Measurements from ENCODE around the gene WDR70. TPM values are rescaled to one million over a fixed set of nuclear protein-coding genes. Genes with fewer than 3 reads are reported as not detected.

The WDR70 gene
- total RNA-seq, 2 donors from 2014 or later: 32.7 to 58.5 TPM

- H3K27ac Mint-ChIP-seq: no peak overlapping the region
- DNase-seq (ENCODE audit: low spot score) (no peak), ATAC-seq (no peak)
- H3K9me3 Mint-ChIP-seq: no peaks in the 10 kb centered on the region
- no peak overlapping the region for H3K4me3 Mint-ChIP-seq
- peaks cover 16% of the 10 kb centered on the region for H3K36me3 Mint-ChIP-seq
- H3K27me3 Mint-ChIP-seq: no peaks in the 10 kb centered on the region
- no peaks in the 10 kb centered on the region for H3K4me1 Mint-ChIP-seq (ENCODE audit: low read depth in 2 of 2)
Observed at GRCh38 chr5:37756248-37756647, 377.1 kb downstream of the WDR70 start.

- no peaks in the 10 kb centered on the region for H3K27me3 Mint-ChIP-seq
- H3K36me3 Mint-ChIP-seq: peaks cover 16% of the 10 kb centered on the region
- H3K27ac Mint-ChIP-seq: no peak overlapping the region
- H3K9me3 Mint-ChIP-seq: no peaks in the 10 kb centered on the region
- no peak for DNase-seq (ENCODE audit: low spot score)
- no peak overlapping the region for H3K4me3 Mint-ChIP-seq
- ATAC-seq: no peak
- H3K4me1 Mint-ChIP-seq (ENCODE audit: low read depth in 2 of 2): no peaks in the 10 kb centered on the region
Observed at GRCh38 chr5:37757980-37758582, 379.0 kb downstream of the WDR70 start.

GRCh38 chr5:37767251-37767650 is 388.1 kb downstream of the WDR70 start:
- H3K4me3 Mint-ChIP-seq: no peak overlapping the region
- peaks cover 0 to 7% of the 10 kb centered on the region in 2 donors for H3K27me3 Mint-ChIP-seq
- DNase-seq (ENCODE audit: low spot score) (no peak), ATAC-seq (no peak)
- H3K36me3 Mint-ChIP-seq: no peaks in the 10 kb centered on the region
- no peaks in the 10 kb centered on the region for H3K9me3 Mint-ChIP-seq
- H3K4me1 Mint-ChIP-seq (ENCODE audit: low read depth in 2 of 2): no peaks in the 10 kb centered on the region
- H3K27ac Mint-ChIP-seq: no peak overlapping the region

- H3K36me3 Mint-ChIP-seq: no peaks in the 10 kb centered on the region
- no peaks in the 10 kb centered on the region for H3K4me1 Mint-ChIP-seq (ENCODE audit: low read depth in 2 of 2)
- H3K4me3 Mint-ChIP-seq: no peak overlapping the region
- ATAC-seq (no peak), DNase-seq (ENCODE audit: low spot score) (no peak)
- H3K27me3 Mint-ChIP-seq: peaks cover 0 to 7% of the 10 kb centered on the region in 2 donors
- no peak overlapping the region for H3K27ac Mint-ChIP-seq
- H3K9me3 Mint-ChIP-seq: no peaks in the 10 kb centered on the region
Observed at GRCh38 chr5:37767961-37768360, 388.8 kb downstream of the WDR70 start.

DNA sequence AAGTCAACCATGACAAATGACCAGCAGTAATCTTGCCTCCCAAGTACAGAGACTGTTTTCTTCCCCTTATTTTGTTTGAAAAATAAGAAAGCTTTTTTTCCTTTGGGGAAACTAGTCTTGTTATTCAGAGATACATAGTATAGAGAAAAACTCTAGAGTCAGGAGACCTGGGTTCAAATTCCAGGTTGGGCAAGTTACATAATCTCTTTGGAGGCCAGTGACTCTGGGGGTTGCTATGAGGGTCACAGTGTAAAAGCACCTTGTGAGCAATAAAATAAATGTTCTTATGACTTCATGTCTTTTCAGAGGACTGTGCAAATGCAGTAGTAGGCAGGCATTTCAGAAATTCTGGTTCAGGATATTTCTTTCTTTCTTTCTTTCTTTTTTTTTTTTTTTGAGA is 389.3 kb downstream of the WDR70 start:
- Mint-ChIP-seq H3K36me3 (peaks cover 2% of the 10 kb centered on the region), H3K4me3 (no peak overlapping the region), H3K27ac (no peak overlapping the region), H3K4me1 (ENCODE audit: low read depth in 2 of 2) (no peaks in the 10 kb centered on the region), H3K27me3 (peaks cover 0 to 7% of the 10 kb centered on the region in 2 donors), H3K9me3 (no peaks in the 10 kb centered on the region)
- ATAC-seq: no peak
- no peak for DNase-seq (ENCODE audit: low spot score)

- Mint-ChIP-seq H3K4me3 (no peak overlapping the region), H3K27me3 (peaks cover 0 to 7% of the 10 kb centered on the region in 2 donors), H3K36me3 (peaks cover 7% of the 10 kb centered on the region), H3K4me1 (ENCODE audit: low read depth in 2 of 2) (no peaks in the 10 kb centered on the region), H3K27ac (no peak overlapping the region), H3K9me3 (peaks cover 3% of the 10 kb centered on the region)
- DNase-seq (ENCODE audit: low spot score) (no peak), ATAC-seq (no peak)
Observed at GRCh38 chr5:37769108-37769507, 390.0 kb downstream of the WDR70 start.

DNA sequence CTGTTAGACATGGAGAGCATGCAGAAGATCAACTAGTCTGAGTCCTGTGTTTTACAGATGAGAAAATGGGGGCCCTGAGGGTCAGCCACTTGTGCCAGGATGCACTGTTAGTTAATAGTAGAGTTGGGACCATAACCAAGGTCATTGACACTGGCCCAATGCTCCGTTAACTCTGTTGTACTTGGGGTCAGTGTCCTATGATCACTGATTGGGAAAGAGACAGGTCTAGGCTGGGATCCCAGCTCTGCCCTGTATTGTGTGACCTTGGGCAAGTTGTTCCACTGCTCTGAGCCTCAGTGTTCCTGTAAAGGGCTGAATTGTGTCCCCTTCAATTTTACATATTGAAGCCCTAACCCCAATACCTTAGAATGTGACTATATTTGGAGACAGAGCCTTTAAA is 390.7 kb downstream of the WDR70 start:
- Mint-ChIP-seq H3K27ac (no peak overlapping the region), H3K9me3 (peaks cover 4% of the 10 kb centered on the region), H3K4me3 (no peak overlapping the region), H3K36me3 (peaks cover 8% of the 10 kb centered on the region), H3K27me3 (peaks cover 0 to 7% of the 10 kb centered on the region in 2 donors), H3K4me1 (ENCODE audit: low read depth in 2 of 2) (no peaks in the 10 kb centered on the region)
- DNase-seq (ENCODE audit: low spot score) (no peak), ATAC-seq (no peak)

DNA sequence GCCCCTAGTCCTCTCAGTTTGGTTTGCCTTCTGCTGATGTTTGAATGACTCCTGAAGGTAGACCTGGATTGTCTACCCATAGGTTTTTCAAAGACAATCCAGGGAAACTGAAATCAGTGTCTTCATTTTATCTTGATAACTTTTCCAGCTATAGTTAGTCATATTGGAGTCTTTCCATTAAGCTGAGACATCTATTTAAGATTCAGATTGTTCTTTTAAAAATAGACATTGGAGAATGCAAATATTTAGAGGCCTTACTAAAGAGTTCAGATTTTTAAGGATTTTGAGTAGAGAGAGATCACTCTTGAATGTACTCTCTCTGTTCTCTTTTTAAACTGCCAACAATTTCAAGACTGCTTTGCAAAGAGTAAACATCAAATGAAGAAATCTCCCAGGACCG is 391.7 kb downstream of the WDR70 start:
- Mint-ChIP-seq H3K27ac (no peak overlapping the region), H3K27me3 (peaks cover 0 to 7% of the 10 kb centered on the region in 2 donors), H3K4me1 (ENCODE audit: low read depth in 2 of 2) (no peaks in the 10 kb centered on the region), H3K36me3 (peaks cover 16% of the 10 kb centered on the region), H3K9me3 (peaks cover 7% of the 10 kb centered on the region), H3K4me3 (no peak overlapping the region)
- DNase-seq (ENCODE audit: low spot score) (no peak), ATAC-seq (no peak)

- peaks cover 0 to 7% of the 10 kb centered on the region in 2 donors for H3K27me3 Mint-ChIP-seq
- peaks cover 7% of the 10 kb centered on the region for H3K9me3 Mint-ChIP-seq
- H3K4me3 Mint-ChIP-seq: no peak overlapping the region
- ATAC-seq: no peak
- H3K4me1 Mint-ChIP-seq (ENCODE audit: low read depth in 2 of 2): no peaks in the 10 kb centered on the region
- H3K36me3 Mint-ChIP-seq: peaks cover 18% of the 10 kb centered on the region
- no peak overlapping the region for H3K27ac Mint-ChIP-seq
- DNase-seq (ENCODE audit: low spot score): no peak
Observed at GRCh38 chr5:37771203-37771611, 392.1 kb downstream of the WDR70 start.

GRCh38 chr5:37771731-37772130 is 392.6 kb downstream of the WDR70 start:
- DNase-seq (ENCODE audit: low spot score) (no peak), ATAC-seq (no peak)
- peaks cover 0 to 7% of the 10 kb centered on the region in 2 donors for H3K27me3 Mint-ChIP-seq
- H3K36me3 Mint-ChIP-seq: peaks cover 18% of the 10 kb centered on the region
- no peaks in the 10 kb centered on the region for H3K4me1 Mint-ChIP-seq (ENCODE audit: low read depth in 2 of 2)
- peaks cover 7% of the 10 kb centered on the region for H3K9me3 Mint-ChIP-seq
- H3K27ac Mint-ChIP-seq: no peak overlapping the region
- no peak overlapping the region for H3K4me3 Mint-ChIP-seq

DNA sequence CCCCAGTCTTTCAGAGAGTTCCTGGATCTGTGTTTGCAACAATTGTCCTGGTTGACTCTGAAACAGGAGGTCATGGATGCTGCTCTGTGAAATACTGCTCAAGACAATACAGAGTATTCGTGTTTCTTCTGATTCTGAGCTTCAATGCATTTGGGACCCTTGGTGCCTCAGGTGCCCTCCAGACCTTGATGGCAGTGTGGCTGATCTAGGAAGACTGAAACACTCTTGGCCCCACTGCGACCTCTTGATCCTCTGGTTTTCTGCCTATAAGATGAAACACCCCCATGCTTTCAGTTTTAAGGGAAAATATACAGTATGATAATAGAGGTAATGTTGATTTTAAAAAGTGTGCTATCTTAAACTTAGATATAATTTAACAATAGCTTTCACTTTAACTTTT is 393.1 kb downstream of the WDR70 start:
- H3K9me3 Mint-ChIP-seq: peaks cover 7% of the 10 kb centered on the region
- no peak overlapping the region for H3K27ac Mint-ChIP-seq
- ATAC-seq (no peak), DNase-seq (ENCODE audit: low spot score) (no peak)
- H3K36me3 Mint-ChIP-seq: peaks cover 18% of the 10 kb centered on the region
- H3K27me3 Mint-ChIP-seq: peaks cover 0 to 7% of the 10 kb centered on the region in 2 donors
- no peak overlapping the region for H3K4me3 Mint-ChIP-seq
- no peaks in the 10 kb centered on the region for H3K4me1 Mint-ChIP-seq (ENCODE audit: low read depth in 2 of 2)

- no peak for ATAC-seq
- H3K27me3 Mint-ChIP-seq: peaks cover 0 to 7% of the 10 kb centered on the region in 2 donors
- DNase-seq (ENCODE audit: low spot score): no peak
- no peak overlapping the region for H3K27ac Mint-ChIP-seq
- no peaks in the 10 kb centered on the region for H3K4me1 Mint-ChIP-seq (ENCODE audit: low read depth in 2 of 2)
- H3K9me3 Mint-ChIP-seq: peaks cover 7% of the 10 kb centered on the region
- H3K36me3 Mint-ChIP-seq: peaks cover 18% of the 10 kb centered on the region
- no peak overlapping the region for H3K4me3 Mint-ChIP-seq
Observed at GRCh38 chr5:37773809-37774208, 394.7 kb downstream of the WDR70 start.

- H3K4me3 Mint-ChIP-seq: no peak overlapping the region
- DNase-seq (ENCODE audit: low spot score): no peak
- no peak for ATAC-seq
- H3K9me3 Mint-ChIP-seq: peaks cover 7% of the 10 kb centered on the region
- H3K27ac Mint-ChIP-seq: no peak overlapping the region
- peaks cover 0 to 2% of the 10 kb centered on the region in 2 donors for H3K27me3 Mint-ChIP-seq
- H3K36me3 Mint-ChIP-seq: peaks cover 18% of the 10 kb centered on the region
- H3K4me1 Mint-ChIP-seq (ENCODE audit: low read depth in 2 of 2): no peaks in the 10 kb centered on the region
Observed at GRCh38 chr5:37774912-37775483, 395.9 kb downstream of the WDR70 start.

GRCh38 chr5:37776826-37777225 is 397.7 kb downstream of the WDR70 start:
- H3K27me3 Mint-ChIP-seq: peaks cover 0 to 2% of the 10 kb centered on the region in 2 donors
- H3K9me3 Mint-ChIP-seq: peaks cover 7% of the 10 kb centered on the region
- no peak for DNase-seq (ENCODE audit: low spot score)
- H3K27ac Mint-ChIP-seq: no peak overlapping the region
- ATAC-seq: no peak
- H3K36me3 Mint-ChIP-seq: peaks cover 18% of the 10 kb centered on the region
- no peaks in the 10 kb centered on the region for H3K4me1 Mint-ChIP-seq (ENCODE audit: low read depth in 2 of 2)
- H3K4me3 Mint-ChIP-seq: no peak overlapping the region

All from natural killer cell treated with Interleukin-12 subunit alpha and Interleukin-12 subunit beta and Interleukin-15 and Interleukin-18, amount 100 ng/mL, for 72 hours (primary cell).